Left kidney (tissue), 8 donors: ENCODE results near the gene ADARB2. TPM values are rescaled to one million over a fixed set of nuclear protein-coding genes. Genes with fewer than 3 reads are reported as not detected.
"Not testable (repeated sequence)": the region's sequence is repeated elsewhere in the genome, so short reads cannot be mapped to it uniquely, and the experiment has no call there.

Experiments used
- DNase-seq: peaks from one replicate; pipeline ENCODE4 v3.0.0-alpha.2; 2013
- long read RNA-seq, 8 donors: transcript quantifications; one replicate each; lab custom pipeline, GENCODE V29; 2026
- polyA plus RNA-seq: library from polyadenylated mRNA; unstranded; fragments of 120-200 nt; gene quantifications from one replicate; pipeline ENCODE4 v1.2.1, GENCODE V29; 2013; ENCODE audit not compliant: insufficient read length

ADARB2 gene
- 0.88 TPM for polyA plus RNA-seq
- long read RNA-seq, donor 1, partial matches to known transcripts, result 0 of 1 reads
- long read RNA-seq, donor 1, other reads (novel, unspliced or antisense), result 0 of 1 reads
- long read RNA-seq, donor 2, result 0 reads
- long read RNA-seq, donor 3, partial matches to known transcripts, result 0 of 1 reads
- long read RNA-seq, donor 3, other reads (novel, unspliced or antisense), result 0 of 1 reads
- long read RNA-seq, donor 4, result 0 reads
- long read RNA-seq, donor 5, partial matches to known transcripts, result 0 of 1 reads
- long read RNA-seq, donor 5, other reads (novel, unspliced or antisense), result 0 of 1 reads
- long read RNA-seq, donor 6, result 0 reads
- long read RNA-seq, donor 7, partial matches to known transcripts, result 0 of 2 reads
- long read RNA-seq, donor 7, other reads (novel, unspliced or antisense), result 0 of 2 reads
- long read RNA-seq, donor 8, result 0 reads

GRCh38 chr10:1737222-1738061 lies at the start of gene ADARB2:
TSS of gene ADARB2 (minus strand) at chr10:1737525.
- DNase-seq, result peak; percentile 65

GRCh38 chr10:1785835-1786234 lies 48.5 kb upstream of the ADARB2 start:
- no peak for DNase-seq

- no peak for DNase-seq
These were observed 45.5 kb upstream of the ADARB2 start for GRCh38 chr10:1782841-1783240.

GRCh38 chr10:1779796-1780195 lies 42.5 kb upstream of the ADARB2 start:
- no peak for DNase-seq

GRCh38 chr10:1778375-1778969 lies 41.1 kb upstream of the ADARB2 start:
- DNase-seq, result no peak

- no peak for DNase-seq
These were observed 38.9 kb upstream of the ADARB2 start for GRCh38 chr10:1776127-1776662.

- no peak for DNase-seq
These were observed 37.5 kb upstream of the ADARB2 start for GRCh38 chr10:1774796-1775195.

- not testable (repeated sequence) for DNase-seq
These were observed 35.9 kb upstream of the ADARB2 start for GRCh38 chr10:1773204-1773603.

- no peak for DNase-seq
These were observed 28.7 kb upstream of the ADARB2 start for GRCh38 chr10:1766049-1766448.

GRCh38 chr10:1762076-1762475 lies 24.8 kb upstream of the ADARB2 start:
- DNase-seq, result no peak

- DNase-seq, result no peak
These were observed 17.3 kb upstream of the ADARB2 start for GRCh38 chr10:1754506-1755153.

- no peak for DNase-seq
These were observed 14.8 kb upstream of the ADARB2 start for GRCh38 chr10:1752153-1752552.

- no peak for DNase-seq
These were observed 10.3 kb upstream of the ADARB2 start for GRCh38 chr10:1747590-1748157.

GRCh38 chr10:1746796-1747195 lies 9.5 kb upstream of the ADARB2 start:
- DNase-seq, result no peak

GRCh38 chr10:1745780-1746456 lies 8.6 kb upstream of the ADARB2 start:
- DNase-seq, result no peak

GRCh38 chr10:1744524-1744923 lies 7.2 kb upstream of the ADARB2 start:
- DNase-seq, result no peak

- DNase-seq, result no peak
These were observed 5.8 kb upstream of the ADARB2 start for GRCh38 chr10:1743141-1743540.

GRCh38 chr10:1741450-1741849 lies 4.1 kb upstream of the ADARB2 start:
- no peak for DNase-seq

- DNase-seq, result no peak
These were observed 2.4 kb upstream of the ADARB2 start for GRCh38 chr10:1739751-1740150.

GRCh38 chr10:1738950-1739349 lies 1.6 kb upstream of the ADARB2 start:
- DNase-seq, result no peak

GRCh38 chr10:1736972-1737221 lies 428 bp downstream of the ADARB2 start:
- no peak for DNase-seq
